Measurements from ENCODE around the gene TTLL12.

Gene TTLL12

GRCh38 chr22:43127166-43127908, 59.6 kb downstream of the TTLL12 start:
- DNase-seq (ENCODE audit: low spot score) = peak; percentile 41

DNA sequence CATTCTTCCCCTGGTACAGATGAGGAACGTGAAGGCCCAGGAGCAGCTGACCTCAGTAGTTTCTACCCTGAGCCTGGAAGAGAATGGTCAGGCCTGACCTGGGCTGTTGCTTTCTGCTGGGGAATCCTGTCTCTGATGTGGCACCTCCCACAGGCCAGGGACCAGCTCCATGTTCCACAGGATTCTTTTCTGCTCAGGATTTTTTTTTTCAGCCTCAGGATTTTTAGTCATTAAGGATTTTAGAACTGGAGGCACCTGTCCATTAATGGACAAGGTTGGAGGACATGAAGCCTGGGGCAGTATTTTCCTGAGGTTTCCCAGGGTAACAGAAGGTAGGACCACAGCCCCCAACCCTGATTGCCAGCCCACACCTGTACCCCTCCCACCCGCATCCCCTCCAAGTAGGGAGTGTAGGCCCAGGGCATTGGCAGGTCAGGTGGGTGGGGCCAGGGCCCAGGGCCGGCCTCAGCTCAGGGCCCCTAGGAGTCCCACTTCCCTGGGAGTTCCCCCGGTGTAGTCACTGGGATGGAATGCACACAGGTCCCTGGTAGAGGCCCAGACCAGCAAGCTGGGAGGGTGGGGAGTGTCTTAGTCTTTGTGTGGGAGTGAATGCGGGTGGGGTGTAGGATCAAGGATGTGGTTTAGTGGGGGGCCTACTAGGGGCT, 60.3 kb downstream of the TTLL12 start:
- peak; percentile 95 for DNase-seq (ENCODE audit: low spot score)

DNA sequence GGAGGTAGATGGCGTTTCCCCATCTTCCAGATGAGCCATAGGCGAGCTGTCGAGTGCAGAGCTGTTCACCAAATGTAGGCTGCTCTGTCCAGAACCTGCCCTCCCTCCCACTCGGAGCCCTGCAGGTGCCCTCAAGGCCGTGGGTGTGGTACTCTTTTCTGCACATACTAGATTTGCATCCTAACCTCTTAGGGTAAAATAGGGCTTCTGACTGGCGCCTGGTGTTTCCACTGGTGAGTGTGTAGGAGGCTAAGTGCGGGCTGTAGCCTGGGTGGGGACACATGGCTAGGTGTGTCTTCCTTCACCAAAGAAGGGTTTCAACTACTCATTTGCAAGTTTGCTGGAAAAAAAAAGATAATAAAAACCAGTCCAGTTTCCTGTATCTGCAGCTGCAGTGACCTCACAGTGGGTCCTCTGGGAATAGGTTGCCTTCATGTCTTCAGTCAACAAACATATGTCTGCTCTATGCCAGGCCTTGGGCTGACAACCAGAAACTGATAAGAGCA, 67.9 kb downstream of the TTLL12 start:
- no peak for DNase-seq (ENCODE audit: low spot score)

DNA sequence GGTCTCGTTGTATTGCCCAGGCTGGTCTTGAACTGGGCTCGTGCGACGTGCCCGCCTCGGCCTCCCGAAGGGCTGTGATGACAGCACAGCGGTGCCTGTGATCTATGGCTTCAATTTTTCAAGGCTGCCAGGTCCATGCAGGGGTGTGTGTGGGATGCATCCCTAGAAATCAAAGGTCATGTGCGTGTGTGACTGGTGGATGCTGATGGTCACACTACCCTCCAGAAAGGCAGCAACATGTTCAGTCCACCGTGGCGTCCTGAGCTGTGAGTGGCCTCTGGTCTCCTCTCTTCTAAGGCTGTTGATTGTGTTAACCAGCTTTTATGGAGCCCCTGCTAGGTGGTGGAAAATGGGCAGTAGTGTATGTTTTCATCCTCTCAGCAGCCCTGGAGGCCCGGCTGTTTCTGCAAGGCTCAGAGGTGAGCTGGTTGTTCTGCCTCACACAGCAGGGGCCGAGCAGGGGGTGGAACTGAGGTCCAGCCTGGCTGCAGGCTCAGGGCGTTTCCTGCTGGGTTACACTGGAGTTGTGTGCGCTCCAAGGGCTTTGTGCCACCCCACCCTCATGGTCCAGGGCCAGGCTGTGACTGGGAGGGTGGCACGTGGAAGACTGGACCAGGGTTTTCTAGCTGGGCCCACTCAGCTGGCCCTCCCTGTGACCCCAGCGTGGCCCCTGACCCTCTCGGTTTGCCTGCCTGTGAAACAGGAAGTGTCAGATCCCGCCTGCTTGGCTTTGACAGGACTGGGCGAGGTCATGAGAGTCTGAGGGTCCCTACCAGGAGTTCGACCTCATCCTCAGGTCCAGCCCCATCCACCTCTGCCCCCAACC, 68.7 kb downstream of the TTLL12 start:
- no peak for DNase-seq (ENCODE audit: low spot score)

DNA sequence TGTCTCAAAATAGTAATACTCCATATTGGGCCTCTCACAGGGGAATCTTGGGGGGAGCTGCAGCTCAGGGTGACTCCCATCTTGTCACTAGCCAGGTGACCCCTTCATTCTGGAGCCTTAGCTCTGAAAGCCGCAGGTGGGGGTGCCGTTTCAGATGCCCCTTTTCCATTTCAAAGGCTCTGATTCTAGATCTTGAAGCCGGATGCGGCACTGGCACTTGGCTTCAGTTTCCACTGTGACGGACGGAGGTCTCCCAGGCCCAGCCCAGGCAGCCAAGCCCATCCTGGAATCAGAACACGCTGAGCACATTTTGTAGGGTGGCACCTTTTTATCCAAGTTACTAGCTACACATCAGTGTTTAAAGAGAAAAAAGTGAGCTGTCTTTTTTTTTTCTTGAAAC, 70.0 kb downstream of the TTLL12 start:
- DNase-seq (ENCODE audit: low spot score) = no peak
